AG08395 (cell line): ENCODE data around the gene KCNS1.

Source experiments
- DNase-seq: peaks from one replicate; pipeline ENCODE4 v3.0.0; 2012; ENCODE audit warnings: mixed read lengths, low spot score

KCNS1 gene

DNA sequence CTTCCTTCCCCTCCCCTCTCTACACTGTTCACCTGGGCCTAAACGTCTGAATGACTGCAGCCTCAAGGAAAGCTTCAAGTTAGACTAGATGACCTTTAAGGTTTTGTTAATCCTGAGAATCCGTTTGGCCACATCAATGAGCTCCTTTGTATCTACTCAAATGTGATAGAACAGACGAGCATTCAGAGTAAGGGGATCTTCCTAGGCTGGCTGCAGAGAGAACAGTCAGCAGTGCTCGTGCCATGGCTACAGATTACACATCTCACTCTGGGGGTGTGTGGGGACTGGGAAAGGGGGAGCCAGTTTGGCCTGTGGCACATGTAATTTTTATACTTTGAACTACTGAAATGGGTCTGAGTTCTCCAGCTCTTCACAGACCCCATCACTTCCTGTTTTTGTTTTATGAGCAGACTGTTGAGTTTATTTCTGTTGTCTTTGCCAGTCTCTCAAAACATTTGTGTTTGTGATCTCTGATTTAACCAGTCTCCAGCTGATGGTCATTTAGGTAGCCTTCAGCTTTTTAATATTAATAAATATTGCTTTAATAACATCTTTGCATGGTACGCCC lies 50.9 kb downstream of the KCNS1 start:
- no peak for DNase-seq

DNA sequence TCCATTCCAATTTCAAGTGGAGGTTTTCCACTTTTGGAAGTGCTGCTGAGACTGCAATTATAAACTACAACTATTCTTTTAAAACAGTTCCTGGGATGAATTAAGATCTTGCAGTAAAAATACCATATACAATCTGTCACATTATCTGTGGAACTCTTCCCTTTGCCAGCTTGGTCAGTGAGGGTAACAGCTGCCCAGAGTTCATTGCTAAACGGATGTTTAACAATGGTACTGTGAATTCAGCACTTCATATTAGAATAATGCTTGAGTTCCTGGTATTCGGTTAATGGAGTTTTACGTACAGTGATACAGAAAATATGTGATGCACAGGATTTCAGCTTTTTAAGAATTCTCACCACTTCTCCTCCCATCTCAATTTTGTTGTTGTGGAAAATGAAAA lies 51.5 kb downstream of the KCNS1 start:
- DNase-seq = no peak

DNA sequence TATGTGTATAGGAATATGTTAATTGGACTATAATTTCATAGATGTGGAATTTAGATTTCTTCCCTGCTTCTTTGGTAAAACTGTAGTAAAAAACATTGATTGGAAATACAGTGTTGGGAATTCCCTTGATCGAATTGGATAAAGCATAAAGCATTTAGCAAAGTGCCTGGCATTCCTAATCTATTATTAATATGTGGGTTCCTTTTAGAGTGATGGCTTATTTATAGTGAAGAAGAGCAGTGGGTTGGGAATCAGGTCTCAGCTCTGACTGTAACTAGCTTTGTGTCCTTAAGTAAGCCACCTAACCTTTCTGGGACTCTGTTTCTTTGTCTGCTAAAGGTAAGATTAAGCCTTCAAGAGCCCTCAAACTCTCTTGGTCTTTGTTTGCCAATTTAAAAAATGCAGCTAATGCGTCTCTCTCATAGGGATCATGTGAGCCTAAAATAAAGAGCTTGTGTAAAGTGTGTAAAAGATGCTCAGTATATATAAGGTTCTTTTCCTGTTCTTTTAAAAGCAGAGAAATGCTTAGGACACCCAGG lies 53.3 kb downstream of the KCNS1 start:
- DNase-seq = no peak

DNA sequence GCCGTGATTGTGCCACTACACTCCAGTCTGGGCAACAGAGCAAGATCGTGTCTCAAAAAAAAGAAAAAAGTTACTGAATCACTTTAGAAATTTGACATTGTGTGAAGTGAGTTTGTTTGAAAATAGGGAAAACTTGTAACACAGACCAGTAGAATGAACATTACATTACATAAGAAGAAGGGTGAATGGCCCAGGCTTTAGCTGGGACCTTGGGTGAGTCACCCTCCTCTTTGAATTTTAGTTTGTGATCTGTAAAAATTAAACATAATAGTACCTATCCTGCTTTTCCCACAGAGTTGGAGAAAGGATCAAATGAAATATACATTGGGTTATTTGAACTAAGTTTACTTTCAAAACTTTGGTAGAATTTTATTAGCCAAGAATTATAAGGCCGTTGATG lies 56.3 kb downstream of the KCNS1 start:
- no peak for DNase-seq

DNA sequence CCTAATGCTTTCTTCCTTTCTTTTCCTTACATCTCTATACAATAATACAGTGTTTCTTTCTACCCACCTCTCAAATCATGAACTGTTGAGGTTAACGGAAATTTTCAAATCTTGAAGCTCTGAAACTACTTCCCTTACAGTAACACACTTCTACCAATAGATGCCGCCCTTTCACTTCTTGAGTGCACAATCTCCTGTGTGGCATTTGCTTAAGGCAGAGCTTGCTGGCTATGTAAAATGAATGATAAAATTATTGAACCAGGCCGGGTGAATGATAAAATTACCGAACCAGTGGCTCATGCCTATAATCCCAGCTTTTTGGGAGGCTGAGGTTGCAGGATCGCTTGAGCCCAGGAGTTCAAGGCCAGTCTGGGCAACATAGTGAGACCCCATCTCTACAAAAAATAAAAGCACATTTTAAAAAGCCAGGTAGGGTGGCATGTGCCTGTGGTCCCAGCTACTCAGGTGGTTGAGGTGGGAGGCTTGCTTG lies 56.8 kb downstream of the KCNS1 start:
- DNase-seq = peak; percentile 72

DNA sequence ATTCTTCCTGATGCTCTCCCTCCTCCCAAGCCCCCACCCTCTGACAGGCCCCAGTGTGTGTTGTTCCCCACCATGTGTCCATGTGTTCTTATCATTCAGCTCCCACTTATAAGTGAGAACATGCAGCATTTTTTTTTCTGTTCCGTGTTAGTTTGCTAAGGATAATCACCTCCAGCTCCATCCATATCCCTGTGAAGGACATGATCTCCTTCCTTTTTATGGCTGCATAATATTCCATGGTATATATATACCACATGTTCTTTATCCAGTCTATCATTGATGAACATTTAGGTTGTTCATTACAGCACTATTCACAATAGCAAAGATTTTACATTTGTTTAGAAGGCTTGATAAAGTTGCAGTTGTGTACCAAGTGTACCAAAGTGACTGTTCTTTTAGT lies 57.9 kb downstream of the KCNS1 start:
- DNase-seq = no peak
